Neural progenitor cell (in vitro differentiated cells): Measurements from ENCODE around the gene OPTC.

Source experiments
- CTCF ChIP-seq: fragments of 200-600 bp; sonication (generic); IDR thresholded peaks from 2 replicates; pipeline ENCODE4 v1.5.1; 2017; ENCODE audit warnings: antibody characterized with exemption, mild to moderate bottlenecking
- EZH2 ChIP-seq: fragments of 200-600 bp; sonication (generic); IDR thresholded peaks from 2 replicates; pipeline ENCODE4 v1.6.1; 2017; ENCODE audit warnings: antibody characterized with exemption, mild to moderate bottlenecking, moderate library complexity

GRCh38 chr1:203478231-203478630 lies 15.7 kb upstream of the OPTC start:
- TF ChIP-seq CTCF (no peak), EZH2 (no peak)
